ENCODE data around the gene DNAH12. TPM values are rescaled to one million over a fixed set of nuclear protein-coding genes. Genes with fewer than 3 reads are reported as not detected.
A peak's percentile ranks its signal among the peaks of the same experiment; 100 is the strongest.

DNAH12 gene
- total and polyA plus RNA-seq, 9 of the 15 experiments (the other 6 are each of a cell fraction or from before 2014, with no cell fraction given): 0.01 to 0.04 (median 0.01) TPM; not detected in 5

GRCh38 chr3:57505901-57506300 is 38.2 kb downstream of the DNAH12 start (continued):
- TF ChIP-seq CREB3L1 (IDR thresholded peaks at IDR 0.05; ENCODE audit: borderline replicate concordance, low read depth) (no peak), PURB (CRISPR knock-in tag; IDR thresholded peaks at IDR 0.05; ENCODE audit: low read depth) (no peak), NONO (IDR thresholded peaks at IDR 0.05; ENCODE audit: low read depth in 2 of 2, low read length in 1 of 2) (no peak), NCOR1 (IDR thresholded peaks at IDR 0.05) (no peak), PCBP2 (IDR thresholded peaks at IDR 0.05; ENCODE audit: low read depth, low read length, poor library complexity, severe bottlenecking) (no peak), SRSF1 (IDR thresholded peaks at IDR 0.05; ENCODE audit: low read depth, low read length) (no peak), NCOA4 (IDR thresholded peaks at IDR 0.05; ENCODE audit: partially characterized antibody) (no peak), MYC (IDR thresholded peaks at IDR 0.05; ENCODE audit: low read depth, low read length) (no peak), MYC (CRISPR knock-in tag; IDR thresholded peaks at IDR 0.05; ENCODE audit: borderline replicate concordance, low read depth) (no peak), ZNF282 (CRISPR knock-in tag; IDR thresholded peaks at IDR 0.05) (no peak), ZNF77 (CRISPR knock-in tag; IDR thresholded peaks at IDR 0.05) (no peak)

GRCh38 chr3:57500506-57500905 is 43.6 kb downstream of the DNAH12 start:
- Histone ChIP-seq H3K36me3 (ENCODE audit: control insufficient read depth, insufficient read depth, low read length) (no peaks in the 10 kb centered on the region), H3K9ac (ENCODE audit: insufficient read depth in 1 of 2, low read depth in 2 of 2, low read length in 2 of 2) (no peak overlapping the region), H3K9me3 (replicated peaks; ENCODE audit: control insufficient read depth, insufficient read depth, low read depth, low read length) (no peaks in the 10 kb centered on the region), H2AFZ (ENCODE audit: low read depth, low read length) (no peak overlapping the region), H4K20me1 (replicated peaks; ENCODE audit: control insufficient read depth, insufficient read depth, low read length) (no peaks in the 10 kb centered on the region), H3K79me2 (ENCODE audit: control insufficient read depth, insufficient read depth, low read length) (no peaks in the 10 kb centered on the region), H3K4me1 (replicated peaks in 1 of 2; ENCODE audit: control insufficient read depth in 2 of 2, insufficient read depth in 2 of 2, low read length in 2 of 2) (peaks cover 0 to 4% of the 10 kb centered on the region in 2 experiments; a peak in 1 of 5 replicates), H3K4me2 (ENCODE audit: insufficient read depth, low read length) (no peak overlapping the region), H3K9me1 (ENCODE audit: control insufficient read depth, insufficient read depth, low read length) (no peaks in the 10 kb centered on the region), H3K27me3 (ENCODE audit: control insufficient read depth in 2 of 2, insufficient read depth in 2 of 2, low read length in 2 of 2) (no peaks in the 10 kb centered on the region; a peak in 1 of 5 replicates), H3K4me3 (no peak overlapping the region), H3K27ac (ENCODE audit: extremely low read depth, low read depth, low read length) (no peak overlapping the region)
- ChIA-PET CTCF (ENCODE audit: low intra/inter-chr PET ratio) (no interaction called here), POLR2A (no interaction called here)
- intact Hi-C loops (cut with micrococcal nuclease) (no loop called here), in situ Hi-C loops (cut with MboI) (no loop called here)
- no peak for TF ChIP-seq NCOA6 (IDR thresholded peaks at IDR 0.05)
- TF ChIP-seq FOXA3 (CRISPR knock-in tag; conservative IDR thresholded peaks at IDR 0.05 in 1 of 2, IDR thresholded peaks at IDR 0.05 in 1 of 2): 0 out of 4 replicates have a peak, but pooled peaks of 1 of the 2 experiments have one; percentile 13
- no peak for TF ChIP-seq NR2C1 (IDR thresholded peaks at IDR 0.05)
- no peak for TF ChIP-seq NR2C1 (tag; IDR thresholded peaks at IDR 0.05)
- TF ChIP-seq CREM (IDR thresholded peaks at IDR 0.05; ENCODE audit: low read depth): no peak
- peak; percentile 55; the same call in 1 of the 2 replicates for TF ChIP-seq CEBPB (tag; IDR thresholded peaks at IDR 0.05)
- BruUV-seq (replicated peaks): no TSS peak
- no peak for FAIRE-seq
- DNase-seq (ENCODE audit: extremely low read depth in 1 of 4, low spot score in 3 of 4): no peak
- ATAC-seq: no peak
- WGBS (ENCODE audit: insufficient coverage, low coverage, missing lambda C conversion rate): 0% methylated on average over 2 of the region's 2 CpGs
